ENCODE results near the gene HAO2.

DNA sequence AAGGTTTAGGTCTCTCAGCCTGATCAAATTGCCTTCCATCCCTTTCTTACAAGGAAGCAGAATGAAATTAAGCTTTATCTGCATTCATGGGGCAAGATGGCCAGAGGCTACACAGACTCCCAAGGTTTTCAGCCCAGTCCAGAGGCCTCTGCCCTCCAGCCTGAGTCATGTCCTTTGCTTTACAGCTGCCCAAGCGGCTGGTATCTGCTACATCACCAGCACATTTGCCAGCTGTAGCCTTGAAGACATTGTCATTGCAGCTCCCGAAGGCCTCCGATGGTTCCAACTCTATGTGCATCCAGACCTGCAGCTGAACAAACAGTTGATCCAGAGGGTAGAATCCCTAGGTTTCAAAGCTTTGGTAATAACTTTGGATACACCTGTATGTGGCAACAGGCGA, 16.0 kb downstream of the HAO2 start:
- TF ChIP-seq, protein P1, sequence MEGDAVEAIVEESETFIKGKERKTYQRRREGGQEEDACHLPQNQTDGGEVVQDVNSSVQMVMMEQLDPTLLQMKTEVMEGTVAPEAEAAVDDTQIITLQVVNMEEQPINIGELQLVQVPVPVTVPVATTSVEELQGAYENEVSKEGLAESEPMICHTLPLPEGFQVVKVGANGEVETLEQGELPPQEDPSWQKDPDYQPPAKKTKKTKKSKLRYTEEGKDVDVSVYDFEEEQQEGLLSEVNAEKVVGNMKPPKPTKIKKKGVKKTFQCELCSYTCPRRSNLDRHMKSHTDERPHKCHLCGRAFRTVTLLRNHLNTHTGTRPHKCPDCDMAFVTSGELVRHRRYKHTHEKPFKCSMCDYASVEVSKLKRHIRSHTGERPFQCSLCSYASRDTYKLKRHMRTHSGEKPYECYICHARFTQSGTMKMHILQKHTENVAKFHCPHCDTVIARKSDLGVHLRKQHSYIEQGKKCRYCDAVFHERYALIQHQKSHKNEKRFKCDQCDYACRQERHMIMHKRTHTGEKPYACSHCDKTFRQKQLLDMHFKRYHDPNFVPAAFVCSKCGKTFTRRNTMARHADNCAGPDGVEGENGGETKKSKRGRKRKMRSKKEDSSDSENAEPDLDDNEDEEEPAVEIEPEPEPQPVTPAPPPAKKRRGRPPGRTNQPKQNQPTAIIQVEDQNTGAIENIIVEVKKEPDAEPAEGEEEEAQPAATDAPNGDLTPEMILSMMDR (IDR thresholded peaks at IDR 0.05) = no peak
- TF ChIP-seq POLR2A (IDR thresholded peaks at IDR 0.05) = no peak

All from lower leg skin (tissue), 3 donors.